Endothelial cell of umbilical vein (primary cell): ENCODE results near the gene SHOX. TPM values are rescaled to one million over a fixed set of nuclear protein-coding genes. Genes with fewer than 3 reads are reported as not detected.

ENCODE experiments used
- BruUV-seq: library from RNA; stranded (reverse); fragments of 400-500 nt; replicated peaks from 2 replicates; lab custom pipeline; 2021; lab: Mats Ljungman, UMichigan
- CTCF ChIA-PET: fragments of 300-600, 350-600 bp; sonication (Branson Sonifier 250); formaldehyde crosslinking; loops from one replicate; lab custom pipeline; 2021; ENCODE audit warnings: antibody characterized with exemption, inconsistent platforms; lab: Charles Lee
- POLR2A ChIA-PET: fragments of 300-600, 350-600 bp; sonication (Branson Sonifier 250); formaldehyde crosslinking; loops from one replicate; lab custom pipeline; 2021; ENCODE audit warnings: antibody characterized with exemption, inconsistent platforms; lab: Charles Lee
- DNase-seq: peaks from one replicate; pipeline ENCODE4 v3.0.0-alpha.2; 2011; ENCODE audit warnings: low read depth, low spot score
- FAIRE-seq: peaks from 2 replicates; lab custom pipeline; 2011; peaks lifted over from hg19 to GRCh38; lab: Jason Lieb, UNC
- H2AFZ ChIP-seq: 2 replicates; pipeline ENCODE4 v1.6.0; 2012; ENCODE audit warnings: low read depth, low read length, control low read depth, inconsistent platforms
- H3K27ac ChIP-seq: 2 replicates; pipeline ENCODE4 v1.5.1; 2011; ENCODE audit warnings: low read depth, mild to moderate bottlenecking, control low read depth, low read length, moderate library complexity; ENCODE audit not compliant: insufficient read depth
- H3K27me3 ChIP-seq, 2 experiments: 2 replicates each; pipeline versions ENCODE4 v1.6.0 to v1.6.1; 2011; ENCODE audit warnings: low read length in 2 of 2, mixed read lengths in 1 of 2; ENCODE audit not compliant: control insufficient read depth in 2 of 2, insufficient read depth in 2 of 2
- H3K36me3 ChIP-seq, 2 experiments: 2 replicates in 1 of 2; 3 replicates in 1 of 2; pipeline ENCODE4 v1.5.1; 2011; ENCODE audit warnings: low read length in 2 of 2, mild to moderate bottlenecking in 1 of 2, moderate library complexity in 1 of 2; ENCODE audit not compliant: control insufficient read depth in 2 of 2, insufficient read depth in 2 of 2; ENCODE audit errors: extremely low read depth in 1 of 2
- H3K4me1 ChIP-seq: 3 replicates; pipeline ENCODE4 v1.5.1; 2011; ENCODE audit warnings: mild to moderate bottlenecking, low read length; ENCODE audit not compliant: control insufficient read depth, insufficient read depth; ENCODE audit errors: extremely low read depth
- H3K4me2 ChIP-seq: 2 replicates; pipeline ENCODE4 v1.6.1; 2011; ENCODE audit warnings: low read length, control low read depth, mixed read lengths; ENCODE audit not compliant: insufficient read depth
- H3K4me3 ChIP-seq, 3 experiments: fragments of 200-600 bp in 1 of 3; sonication (generic), shearing (Covaris generic) in 1 of 3; replicated peaks in 1 of 3; 2 replicates each; pipeline ENCODE4 v1.5.1; 2011 to 2016; ENCODE audit warnings: control low read depth in 3 of 3, low read length in 3 of 3, mild to moderate bottlenecking in 2 of 3, inconsistent platforms in 1 of 3, low read depth in 1 of 3, moderate library complexity in 1 of 3; ENCODE audit not compliant: insufficient read depth in 1 of 3
- H3K79me2 ChIP-seq: 2 replicates; pipeline ENCODE4 v1.6.0; 2012; ENCODE audit warnings: low read length, inconsistent platforms; ENCODE audit not compliant: control insufficient read depth, insufficient read depth
- H3K9ac ChIP-seq: replicated peaks from 2 replicates; pipeline ENCODE3; 2011; ENCODE audit warnings: low read length, control low read depth; ENCODE audit not compliant: insufficient read depth; ENCODE audit errors: extremely low read depth
- H3K9me1 ChIP-seq: replicated peaks from 3 replicates; pipeline ENCODE4 v1.6.0; 2011; ENCODE audit warnings: mild to moderate bottlenecking, low read length; ENCODE audit not compliant: control insufficient read depth, insufficient read depth; ENCODE audit errors: extremely low read depth
- H3K9me3 ChIP-seq: replicated peaks from 2 replicates; pipeline ENCODE4 v1.5.1; 2012; ENCODE audit warnings: low read length, inconsistent platforms; ENCODE audit not compliant: control insufficient read depth, insufficient read depth
- H4K20me1 ChIP-seq: replicated peaks from 2 replicates; pipeline ENCODE3; 2011; ENCODE audit warnings: mild to moderate bottlenecking, low read length; ENCODE audit not compliant: control insufficient read depth, insufficient read depth; ENCODE audit errors: extremely low read depth
- CTCF ChIP-seq, 2 donors: IDR thresholded peaks; 1 replicate in 1 of 2; 2 replicates in 1 of 2; pipeline ENCODE4 v1.5.1; 2011; ENCODE audit warnings: low read length in 2 of 2, mild to moderate bottlenecking in 2 of 2, moderate library complexity in 2 of 2, control low read depth in 1 of 2, inconsistent platforms in 1 of 2, low read depth in 1 of 2; ENCODE audit not compliant: insufficient read depth in 1 of 2; ENCODE audit errors: extremely low read depth in 1 of 2
- EZH2 ChIP-seq: IDR thresholded peaks from 2 replicates; pipeline ENCODE4 v1.6.1; 2012; ENCODE audit warnings: borderline replicate concordance, low read depth, mild to moderate bottlenecking, moderate library complexity, low read length, inconsistent platforms; ENCODE audit not compliant: severe bottlenecking
- FOS ChIP-seq: IDR thresholded peaks from 2 replicates; pipeline ENCODE4 v1.6.1; 2011; ENCODE audit warnings: mild to moderate bottlenecking, low read length, moderate library complexity, borderline replicate concordance; ENCODE audit not compliant: insufficient read depth
- GATA2 ChIP-seq: IDR thresholded peaks from 2 replicates; pipeline ENCODE4 v1.7.0; 2011; ENCODE audit warnings: low read depth, mild to moderate bottlenecking, moderate library complexity, mixed read lengths, low read length; ENCODE audit not compliant: insufficient read length, insufficient read depth
- JUN ChIP-seq: IDR thresholded peaks from 2 replicates; pipeline ENCODE4 v1.6.1; 2011; ENCODE audit warnings: borderline replicate concordance, low read depth; ENCODE audit not compliant: insufficient read length, insufficient read depth
- MAX ChIP-seq: IDR thresholded peaks from 2 replicates; pipeline ENCODE4 v1.6.1; 2011; ENCODE audit not compliant: insufficient read depth, insufficient read length
- MYC ChIP-seq: IDR thresholded peaks from one replicate; pipeline ENCODE4 v1.6.1; 2011; ENCODE audit warnings: mild to moderate bottlenecking, low read depth, low read length
- POLR2A ChIP-seq: IDR thresholded peaks from 2 replicates; pipeline ENCODE4 v1.6.1; 2012; ENCODE audit warnings: low read depth, mild to moderate bottlenecking, control low read depth, low read length
- POLR2AphosphoS5 ChIP-seq: IDR thresholded peaks from 2 replicates; pipeline ENCODE4 v1.6.1; 2012; ENCODE audit warnings: low read depth, mild to moderate bottlenecking, control low read depth, low read length, moderate library complexity; ENCODE audit not compliant: insufficient read depth
- dilution Hi-C: fragments of 300-500 bp; cut with MboI; formaldehyde crosslinking; loops from one replicate; pipeline ENCODE4 v1.15.0; 2019; ENCODE audit warnings: low sequenced_read_pairs; ENCODE audit not compliant: extremely low pct_ligation_motif_present
- intact Hi-C: fragments of 100-400 bp; cut with micrococcal nuclease; formaldehyde crosslinking; loops from one replicate; pipeline ENCODE4 v1.10.0; 2022
- polyA plus RNA-seq, 4 experiments: library from polyadenylated mRNA; depleted of rRNA in 3 of 4; stranded (reverse) in 3 of 4; unstranded in 1 of 4; fragments of >200 nt; gene quantifications; 2 replicates each; pipeline versions ENCODE4 v1.2.1 to v1.2.3, GENCODE V29; 2011 to 2012; ENCODE audit warnings: missing spikeins in 1 of 4
- total RNA-seq: library from RNA; stranded (reverse); gene quantifications from 2 replicates; pipeline ENCODE4 v1.2.3, GENCODE V29; 2021

Gene SHOX
- total and polyA plus RNA-seq, 2 donors (not counting 3 experiments of a cell fraction or from before 2014, with no cell fraction given) = not detected

- H4K20me1 ChIP-seq = no peaks in the 10 kb centered on the region
- intact Hi-C loops (no loop called here), dilution Hi-C loops (no loop called here)
- H3K4me2 ChIP-seq = no peak overlapping the region
- no peak for TF ChIP-seq FOS
- no peak for TF ChIP-seq POLR2AphosphoS5
- TF ChIP-seq POLR2A = no peak
- no peak for TF ChIP-seq JUN
- TF ChIP-seq MYC = no peak
- TF ChIP-seq MAX = no peak
- TF ChIP-seq EZH2 = no peak
- TF ChIP-seq CTCF (IDR thresholded peaks at IDR 0.05; ENCODE audit: extremely low read depth in 1 of 2, insufficient read depth in 1 of 2, low read depth in 1 of 2, low read length in 2 of 2) = no peak
- no peak for TF ChIP-seq GATA2
- FAIRE-seq (no peak), DNase-seq (no peak)
- no peaks in the 10 kb centered on the region for H3K36me3 ChIP-seq
- no peaks in the 10 kb centered on the region for H3K27me3 ChIP-seq
- no peak overlapping the region for H3K9ac ChIP-seq
- ChIA-PET CTCF (no interaction called here), POLR2A (no interaction called here)
- H3K9me1 ChIP-seq = no peaks in the 10 kb centered on the region
- H3K79me2 ChIP-seq = no peaks in the 10 kb centered on the region
- H3K4me1 ChIP-seq = no peaks in the 10 kb centered on the region
- H3K27ac ChIP-seq = no peak overlapping the region
- H3K4me3 ChIP-seq = no peak overlapping the region
- no TSS peak for BruUV-seq
- H3K9me3 ChIP-seq = peaks cover 5% of the 10 kb centered on the region
- H2AFZ ChIP-seq = no peak overlapping the region
These were observed 52.3 kb downstream of the SHOX start for GRCh38 chrX:682892-683291.
